Panc1 (cell line): ENCODE data around the gene ARL5A. TPM values are rescaled to one million over a fixed set of nuclear protein-coding genes. Genes with fewer than 3 reads are reported as not detected.

Experiments
- ATAC-seq: fragments of 200-7000 bp; cut with Tn5 transposase; 2 replicates; pipeline ENCODE4 v1.9.1; 2020; ENCODE audit warnings: mild to moderate bottlenecking, moderate library complexity
- BruUV-seq: library from RNA; stranded (reverse); fragments of 400-500 nt; replicated peaks from 2 replicates; lab custom pipeline; 2021; lab: Mats Ljungman, UMichigan
- CTCF ChIA-PET: fragments of 300-600 bp; sonication (Branson Sonifier 250); formaldehyde crosslinking; loops from one replicate; lab custom pipeline; 2022; ENCODE audit warnings: antibody characterized with exemption; lab: Charles Lee
- POLR2A ChIA-PET: fragments of 300-600 bp; sonication (Branson Sonifier 250); formaldehyde crosslinking; loops from one replicate; lab custom pipeline; 2022; ENCODE audit warnings: antibody characterized with exemption; lab: Charles Lee
- DNase-seq: peaks from one replicate; pipeline ENCODE4 v3.0.0-alpha.2; 2010; ENCODE audit warnings: low read depth, low spot score
- H3K27ac ChIP-seq: 2 replicates; pipeline ENCODE4 v1.5.1; 2011; ENCODE audit warnings: mild to moderate bottlenecking, low read length, inconsistent platforms
- H3K27me3 ChIP-seq: fragments of 200-500 bp; sonication (Bioruptor generic); 2 replicates; pipeline ENCODE4 v1.6.0; 2014; ENCODE audit warnings: low read length, inconsistent platforms; ENCODE audit not compliant: control insufficient read depth, insufficient read depth
- H3K36me3 ChIP-seq: fragments of 200-500 bp; sonication (Bioruptor generic); 2 replicates; pipeline ENCODE4 v1.5.1; 2014; ENCODE audit warnings: inconsistent platforms, mild to moderate bottlenecking, low read length, moderate library complexity; ENCODE audit not compliant: control insufficient read depth, insufficient read depth
- H3K4me1 ChIP-seq: 2 replicates; pipeline ENCODE4 v1.5.1; 2011; ENCODE audit warnings: inconsistent platforms, mild to moderate bottlenecking, low read length, moderate library complexity; ENCODE audit not compliant: control insufficient read depth, insufficient read depth
- H3K4me3 ChIP-seq, 2 experiments: 2 replicates each; pipeline ENCODE4 v1.5.1; 2011 to 2012; ENCODE audit warnings: low read depth in 2 of 2, low read length in 2 of 2, mild to moderate bottlenecking in 2 of 2, inconsistent platforms in 1 of 2, moderate library complexity in 1 of 2
- H3K9me3 ChIP-seq: fragments of 200-500 bp; sonication (Bioruptor generic); 2 replicates; pipeline ENCODE4 v1.5.1; 2014; ENCODE audit warnings: low read depth, mild to moderate bottlenecking, inconsistent platforms, low read length, moderate library complexity; ENCODE audit not compliant: control insufficient read depth, insufficient read depth
- CTCF ChIP-seq: fragments of 450-650 bp; IDR thresholded peaks from 2 replicates; pipeline ENCODE4 v1.5.1; 2017; ENCODE audit warnings: mild to moderate bottlenecking
- POLR2AphosphoS5 ChIP-seq: IDR thresholded peaks from 2 replicates; pipeline ENCODE4 v1.6.1; 2012; ENCODE audit warnings: mild to moderate bottlenecking, low read depth, low read length, moderate library complexity
- REST ChIP-seq, 2 experiments: IDR thresholded peaks; 2 replicates each; pipeline ENCODE4 v1.6.1; 2011 to 2012; ENCODE audit warnings: low read depth in 2 of 2, control low read depth in 1 of 2, low read length in 1 of 2, mild to moderate bottlenecking in 1 of 2, moderate library complexity in 1 of 2; ENCODE audit not compliant: insufficient read depth in 1 of 2
- SIN3A ChIP-seq: IDR thresholded peaks from 2 replicates; pipeline ENCODE4 v1.6.1; 2012; ENCODE audit warnings: low read depth, mild to moderate bottlenecking, low read length, moderate library complexity, borderline replicate concordance; ENCODE audit not compliant: insufficient read depth
- TCF7L2 ChIP-seq: IDR thresholded peaks from 2 replicates; pipeline ENCODE4 v1.6.1; 2011; ENCODE audit warnings: mild to moderate bottlenecking, low read depth, low read length, inconsistent platforms
- in situ Hi-C: cut with HindIII; loops from 2 replicates; pipeline ENCODE4 v1.10.0; 2016; ENCODE audit warnings: low sequenced_read_pairs, low pct_unique_long_range_greater_than_20kb
- intact Hi-C: fragments of 100-400 bp; cut with micrococcal nuclease; formaldehyde crosslinking; loops from one replicate; pipeline ENCODE4 v1.10.0; 2022; ENCODE audit not compliant: unreplicated experiment
- total RNA-seq: library from RNA; stranded (reverse); gene quantifications from one replicate; pipeline ENCODE4 v1.2.1, GENCODE V29; 2021; ENCODE audit not compliant: unreplicated experiment

The ARL5A gene
- total RNA-seq, 1 experiment from 2014 or later: 47.5 TPM

GRCh38 chr2:151789055-151789834, 39.0 kb downstream of the ARL5A start:
- TF ChIP-seq CTCF: no peak
- DNase-seq: no peak
- intact Hi-C loops: no loop called here
- Histone ChIP-seq H3K27me3 (no peaks in the 10 kb centered on the region), H3K9me3 (no peaks in the 10 kb centered on the region), H3K36me3 (no peaks in the 10 kb centered on the region), H3K4me1 (no peaks in the 10 kb centered on the region), H3K27ac (no peak overlapping the region), H3K4me3 (no peak overlapping the region)
- POLR2A ChIA-PET: no interaction called here
- CTCF ChIA-PET: no interaction called here
- in situ Hi-C loops: no loop called here
- ATAC-seq: no peak
- BruUV-seq: no TSS peak

GRCh38 chr2:151786483-151786882, 41.7 kb downstream of the ARL5A start:
- CTCF ChIA-PET: no interaction called here
- BruUV-seq: no TSS peak
- intact Hi-C loops: no loop called here

More at GRCh38 chr2:151786483-151786882, 41.7 kb downstream of the ARL5A start:
- POLR2A ChIA-PET: no interaction called here
- Histone ChIP-seq H3K4me3 (no peak overlapping the region), H3K9me3 (no peaks in the 10 kb centered on the region), H3K4me1 (no peaks in the 10 kb centered on the region), H3K27ac (no peak overlapping the region), H3K36me3 (no peaks in the 10 kb centered on the region), H3K27me3 (no peaks in the 10 kb centered on the region)
- in situ Hi-C loops: no loop called here
- TF ChIP-seq TCF7L2 (no peak), CTCF (no peak), REST (IDR thresholded peaks at IDR 0.05; ENCODE audit: insufficient read depth in 1 of 2, low read depth in 2 of 2, low read length in 1 of 2) (no peak), SIN3A (no peak), POLR2AphosphoS5 (no peak)
- ATAC-seq (no peak), DNase-seq (no peak)
